Nephron (organoid): ENCODE measurements around the gene SETSIP.

Experiments
- H3K27ac Mint-ChIP-seq, 3 experiments: 2 replicates each; pipeline ENCODE4 v1.8.0; 2020; ENCODE audit warnings: mixed read lengths in 3 of 3, mild to moderate bottlenecking in 2 of 3, moderate library complexity in 1 of 3
- H3K27me3 Mint-ChIP-seq: 2 replicates; pipeline ENCODE4 v1.8.0; 2021; ENCODE audit warnings: low read depth, mild to moderate bottlenecking, moderate library complexity, mixed read lengths
- H3K36me3 Mint-ChIP-seq: 2 replicates; pipeline ENCODE4 v1.8.0; 2020; ENCODE audit warnings: low read depth, mixed read lengths
- H3K4me1 Mint-ChIP-seq: 2 replicates; pipeline ENCODE4 v1.8.0; 2020; ENCODE audit warnings: mixed read lengths
- H3K4me3 Mint-ChIP-seq, 3 experiments: 2 replicates each; pipeline ENCODE4 v1.8.0; 2020; ENCODE audit warnings: mild to moderate bottlenecking in 3 of 3, mixed read lengths in 3 of 3, moderate library complexity in 2 of 3
- H3K9me3 Mint-ChIP-seq: 2 replicates; pipeline ENCODE4 v1.8.0; 2020; ENCODE audit warnings: mixed read lengths
- TF ChIP-seq, protein P1 (sequence below), 3 experiments: fragments of 200-600 bp; sonication (generic); IDR thresholded peaks; one replicate each; pipeline ENCODE4 v1.5.0; 2021; ENCODE audit warnings: antibody characterized with exemption in 3 of 3; ENCODE audit not compliant: unreplicated experiment in 3 of 3

SETSIP gene

DNA sequence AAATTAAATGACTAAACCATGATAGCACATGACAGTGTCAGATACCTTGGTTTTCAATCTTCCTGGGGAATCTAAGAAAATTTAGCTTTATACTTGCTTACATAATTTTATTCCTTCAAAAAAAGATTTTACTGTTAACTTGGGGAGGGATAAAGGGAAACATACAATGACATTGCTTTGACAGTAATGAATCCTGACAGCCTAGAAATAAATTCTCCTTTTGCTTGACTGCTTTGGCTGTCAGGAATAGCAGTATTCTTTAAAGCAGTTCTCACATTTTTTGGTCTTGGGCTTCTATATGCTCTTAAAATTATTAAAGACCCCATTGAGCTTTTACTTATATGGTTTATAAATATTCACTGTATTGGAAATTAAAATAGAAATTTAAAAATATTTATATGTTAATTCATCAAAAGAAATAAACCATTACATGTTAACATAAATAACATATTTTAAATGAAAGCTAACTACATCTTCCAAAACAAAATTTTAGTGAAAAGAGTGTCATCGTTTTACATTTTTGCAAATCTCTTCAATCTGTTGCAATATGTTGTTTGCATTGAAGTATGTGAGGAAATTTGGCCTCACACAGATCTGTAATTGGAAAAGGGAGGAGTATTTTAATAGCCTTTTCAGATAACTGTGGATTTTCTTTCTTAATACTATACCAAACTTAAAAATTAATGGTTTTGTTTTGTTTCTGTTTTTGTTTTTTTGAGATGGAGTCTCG is 29.3 kb downstream of the SETSIP start:
- H3K4me3 Mint-ChIP-seq = no peak overlapping the region
- H3K9me3 Mint-ChIP-seq = no peaks in the 10 kb centered on the region
- H3K4me1 Mint-ChIP-seq = no peaks in the 10 kb centered on the region
- no peaks in the 10 kb centered on the region for H3K27me3 Mint-ChIP-seq
- H3K36me3 Mint-ChIP-seq = no peaks in the 10 kb centered on the region
- no peak overlapping the region for H3K27ac Mint-ChIP-seq
- TF ChIP-seq, protein P1, sequence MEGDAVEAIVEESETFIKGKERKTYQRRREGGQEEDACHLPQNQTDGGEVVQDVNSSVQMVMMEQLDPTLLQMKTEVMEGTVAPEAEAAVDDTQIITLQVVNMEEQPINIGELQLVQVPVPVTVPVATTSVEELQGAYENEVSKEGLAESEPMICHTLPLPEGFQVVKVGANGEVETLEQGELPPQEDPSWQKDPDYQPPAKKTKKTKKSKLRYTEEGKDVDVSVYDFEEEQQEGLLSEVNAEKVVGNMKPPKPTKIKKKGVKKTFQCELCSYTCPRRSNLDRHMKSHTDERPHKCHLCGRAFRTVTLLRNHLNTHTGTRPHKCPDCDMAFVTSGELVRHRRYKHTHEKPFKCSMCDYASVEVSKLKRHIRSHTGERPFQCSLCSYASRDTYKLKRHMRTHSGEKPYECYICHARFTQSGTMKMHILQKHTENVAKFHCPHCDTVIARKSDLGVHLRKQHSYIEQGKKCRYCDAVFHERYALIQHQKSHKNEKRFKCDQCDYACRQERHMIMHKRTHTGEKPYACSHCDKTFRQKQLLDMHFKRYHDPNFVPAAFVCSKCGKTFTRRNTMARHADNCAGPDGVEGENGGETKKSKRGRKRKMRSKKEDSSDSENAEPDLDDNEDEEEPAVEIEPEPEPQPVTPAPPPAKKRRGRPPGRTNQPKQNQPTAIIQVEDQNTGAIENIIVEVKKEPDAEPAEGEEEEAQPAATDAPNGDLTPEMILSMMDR (IDR thresholded peaks at IDR 0.05; ENCODE audit: unreplicated experiment in 3 of 3) = no peak

DNA sequence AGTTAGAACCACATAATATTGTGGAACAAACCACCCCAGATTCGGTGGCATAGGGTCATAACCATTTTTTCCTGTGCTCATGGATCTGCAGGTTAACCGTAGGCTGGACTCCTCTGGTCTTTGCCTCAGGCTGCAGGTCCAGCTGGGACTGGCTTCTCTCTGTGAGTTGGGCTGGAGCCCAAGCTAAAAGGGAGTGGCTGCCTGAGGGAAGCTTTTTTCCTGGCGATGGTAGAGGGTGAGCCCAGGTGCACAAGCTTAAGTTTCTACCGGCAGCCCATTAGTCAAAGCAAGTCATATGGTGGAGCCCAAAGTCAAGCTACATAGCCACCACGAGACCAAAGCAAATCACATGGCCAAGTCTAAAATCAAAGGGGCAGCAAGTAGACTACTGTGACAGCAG is 31.6 kb downstream of the SETSIP start:
- Mint-ChIP-seq H3K9me3 (no peaks in the 10 kb centered on the region), H3K4me3 (no peak overlapping the region), H3K36me3 (no peaks in the 10 kb centered on the region), H3K4me1 (no peaks in the 10 kb centered on the region), H3K27me3 (no peaks in the 10 kb centered on the region), H3K27ac (no peak overlapping the region)
- TF ChIP-seq, protein P1 (IDR thresholded peaks at IDR 0.05; ENCODE audit: unreplicated experiment in 3 of 3) = no peak

DNA sequence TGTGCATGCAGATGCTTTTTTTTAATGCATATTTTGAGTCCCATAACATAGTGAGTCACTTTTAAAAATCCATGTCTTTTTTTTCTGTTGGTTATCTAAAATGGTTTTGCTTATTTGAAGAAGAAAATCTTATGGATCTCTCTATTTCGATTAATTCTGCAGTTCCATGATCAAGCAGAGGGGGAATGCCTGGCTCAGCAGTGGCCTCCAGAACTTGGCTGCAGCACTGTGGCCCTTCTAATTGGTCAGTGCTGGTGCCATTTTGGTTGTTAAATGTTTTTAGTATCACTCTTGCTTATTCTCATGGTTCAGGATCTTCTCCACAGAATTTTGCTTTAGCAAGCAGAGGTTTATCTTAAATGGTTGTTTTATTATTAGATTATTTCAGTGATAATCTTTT is 34.2 kb downstream of the SETSIP start:
- no peak overlapping the region for H3K4me3 Mint-ChIP-seq
- H3K9me3 Mint-ChIP-seq = no peaks in the 10 kb centered on the region
- peaks cover 5% of the 10 kb centered on the region for H3K4me1 Mint-ChIP-seq
- H3K36me3 Mint-ChIP-seq = no peaks in the 10 kb centered on the region
- TF ChIP-seq, protein P1 (IDR thresholded peaks at IDR 0.05; ENCODE audit: unreplicated experiment in 3 of 3) = no peak
- no peaks in the 10 kb centered on the region for H3K27me3 Mint-ChIP-seq
- no peak overlapping the region for H3K27ac Mint-ChIP-seq

DNA sequence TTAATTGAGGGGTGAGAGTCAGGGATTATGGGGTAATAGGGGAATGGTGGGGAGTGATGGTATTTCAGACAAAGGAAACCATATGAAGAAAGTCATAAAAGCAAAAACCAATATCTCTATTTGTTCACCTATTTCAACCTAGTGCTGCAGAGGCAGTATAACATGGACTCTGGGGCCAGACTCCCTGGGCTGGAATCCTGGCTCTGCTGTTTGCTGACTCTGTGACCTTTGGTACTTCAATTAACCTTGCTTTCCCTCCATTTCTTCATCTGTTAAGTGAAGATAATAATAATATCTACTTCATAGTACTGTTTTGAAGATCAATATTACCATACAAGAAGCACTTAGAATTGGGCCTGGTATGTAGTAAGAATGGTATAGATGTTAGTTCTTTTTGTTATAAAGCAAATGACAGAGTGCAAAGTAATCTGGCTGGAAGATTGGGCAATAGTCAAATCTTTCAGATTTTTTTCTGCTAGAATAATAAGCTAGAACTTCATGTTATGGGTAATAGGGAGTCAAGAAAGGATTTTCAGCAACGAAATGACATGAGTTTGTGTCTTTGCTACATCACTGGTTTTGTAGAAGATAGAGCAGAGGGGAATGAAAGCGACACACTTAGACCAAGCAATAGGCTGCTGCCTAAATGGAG is 36.4 kb downstream of the SETSIP start:
- no peaks in the 10 kb centered on the region for H3K36me3 Mint-ChIP-seq
- no peak overlapping the region for H3K4me3 Mint-ChIP-seq
- no peaks in the 10 kb centered on the region for H3K27me3 Mint-ChIP-seq
- H3K4me1 Mint-ChIP-seq = peaks cover 5% of the 10 kb centered on the region
- no peaks in the 10 kb centered on the region for H3K9me3 Mint-ChIP-seq
- no peak overlapping the region for H3K27ac Mint-ChIP-seq
- TF ChIP-seq, protein P1 (IDR thresholded peaks at IDR 0.05; ENCODE audit: unreplicated experiment in 3 of 3) = no peak

DNA sequence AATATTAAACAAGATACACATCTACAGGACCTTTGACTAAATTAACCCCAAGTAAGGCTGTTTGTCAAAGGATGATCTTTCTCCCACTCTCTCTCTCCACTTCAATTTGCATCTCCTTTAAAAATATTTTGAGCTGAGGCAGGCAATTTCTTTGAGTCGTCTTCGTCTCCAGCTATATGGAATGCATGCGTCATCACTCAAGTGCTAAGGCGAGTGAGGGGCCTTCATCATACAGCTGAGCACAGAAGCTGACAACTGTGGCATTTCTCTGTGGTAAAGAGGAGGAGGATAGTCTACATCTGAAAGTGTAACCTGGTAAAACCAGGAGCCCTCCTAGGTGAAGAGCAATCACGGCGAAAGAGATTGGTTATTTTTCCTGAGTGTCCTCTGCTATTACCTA is 37.8 kb downstream of the SETSIP start:
- TF ChIP-seq, protein P1 (IDR thresholded peaks at IDR 0.05; ENCODE audit: unreplicated experiment in 3 of 3) = no peak
- H3K4me3 Mint-ChIP-seq = no peak overlapping the region
- H3K27ac Mint-ChIP-seq = peak overlapping the region in 2 of 3 experiments; percentile 4 to 48
- no peaks in the 10 kb centered on the region for H3K36me3 Mint-ChIP-seq
- H3K27me3 Mint-ChIP-seq = peaks cover 2% of the 10 kb centered on the region
- peaks cover 5% of the 10 kb centered on the region for H3K4me1 Mint-ChIP-seq
- H3K9me3 Mint-ChIP-seq = no peaks in the 10 kb centered on the region
